OCI-LY1 (cell line): Measurements from ENCODE around the gene ROBO1.

Experiments used
- EZH2 ChIP-seq: fragments of 200-600 bp; sonication (generic), shearing (Covaris generic); IDR thresholded peaks from 2 replicates; pipeline ENCODE4 v1.8.0; 2017; ENCODE audit warnings: borderline replicate concordance, mixed run types, mild to moderate bottlenecking, antibody characterized with exemption, low read length, moderate library complexity, mixed read lengths
- TF ChIP-seq, protein P1 (sequence below): fragments of 200-600 bp; sonication (generic), shearing (Covaris generic); IDR thresholded peaks from 2 replicates; pipeline ENCODE4 v1.5.1; 2017; ENCODE audit warnings: mild to moderate bottlenecking, antibody characterized with exemption, low read length, moderate library complexity, mixed read lengths

DNA sequence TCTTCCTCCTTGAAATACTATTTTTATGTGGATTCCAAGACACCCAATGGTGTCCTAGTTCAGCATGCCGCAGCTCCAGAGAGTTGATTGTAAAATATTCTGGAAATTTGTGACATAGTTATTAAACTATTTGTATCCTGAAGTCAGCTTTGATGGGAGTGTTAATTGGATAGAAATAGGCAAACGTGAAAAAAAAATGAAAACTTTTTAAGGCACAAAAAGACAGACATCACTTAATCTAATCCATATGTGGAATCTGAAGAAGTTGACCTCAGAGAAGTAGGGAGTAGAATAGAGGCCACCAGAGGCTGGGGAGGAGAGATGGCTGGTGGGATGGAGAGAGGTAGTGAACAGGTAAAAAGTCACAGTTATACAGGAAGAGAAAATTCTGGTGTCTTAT is 704.2 kb downstream of the ROBO1 start:
- TF ChIP-seq, protein P1, sequence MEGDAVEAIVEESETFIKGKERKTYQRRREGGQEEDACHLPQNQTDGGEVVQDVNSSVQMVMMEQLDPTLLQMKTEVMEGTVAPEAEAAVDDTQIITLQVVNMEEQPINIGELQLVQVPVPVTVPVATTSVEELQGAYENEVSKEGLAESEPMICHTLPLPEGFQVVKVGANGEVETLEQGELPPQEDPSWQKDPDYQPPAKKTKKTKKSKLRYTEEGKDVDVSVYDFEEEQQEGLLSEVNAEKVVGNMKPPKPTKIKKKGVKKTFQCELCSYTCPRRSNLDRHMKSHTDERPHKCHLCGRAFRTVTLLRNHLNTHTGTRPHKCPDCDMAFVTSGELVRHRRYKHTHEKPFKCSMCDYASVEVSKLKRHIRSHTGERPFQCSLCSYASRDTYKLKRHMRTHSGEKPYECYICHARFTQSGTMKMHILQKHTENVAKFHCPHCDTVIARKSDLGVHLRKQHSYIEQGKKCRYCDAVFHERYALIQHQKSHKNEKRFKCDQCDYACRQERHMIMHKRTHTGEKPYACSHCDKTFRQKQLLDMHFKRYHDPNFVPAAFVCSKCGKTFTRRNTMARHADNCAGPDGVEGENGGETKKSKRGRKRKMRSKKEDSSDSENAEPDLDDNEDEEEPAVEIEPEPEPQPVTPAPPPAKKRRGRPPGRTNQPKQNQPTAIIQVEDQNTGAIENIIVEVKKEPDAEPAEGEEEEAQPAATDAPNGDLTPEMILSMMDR, result no peak
- TF ChIP-seq EZH2, result no peak
